NCI-H2107 (cell line): ENCODE measurements around the gene PIEZO2.

Experiments
- DNase-seq: peaks from one replicate; lab custom pipeline; 2025; lab: John Stamatoyannopoulos, UW

PIEZO2 gene

GRCh38 chr18:11064727-11065460 is 84.5 kb downstream of the PIEZO2 start:
- no peak for DNase-seq

- DNase-seq: no peak
These were observed 85.3 kb downstream of the PIEZO2 start for GRCh38 chr18:11064106-11064505.

- DNase-seq: no peak
These were observed 93.6 kb downstream of the PIEZO2 start for GRCh38 chr18:11055721-11056120.

DNA sequence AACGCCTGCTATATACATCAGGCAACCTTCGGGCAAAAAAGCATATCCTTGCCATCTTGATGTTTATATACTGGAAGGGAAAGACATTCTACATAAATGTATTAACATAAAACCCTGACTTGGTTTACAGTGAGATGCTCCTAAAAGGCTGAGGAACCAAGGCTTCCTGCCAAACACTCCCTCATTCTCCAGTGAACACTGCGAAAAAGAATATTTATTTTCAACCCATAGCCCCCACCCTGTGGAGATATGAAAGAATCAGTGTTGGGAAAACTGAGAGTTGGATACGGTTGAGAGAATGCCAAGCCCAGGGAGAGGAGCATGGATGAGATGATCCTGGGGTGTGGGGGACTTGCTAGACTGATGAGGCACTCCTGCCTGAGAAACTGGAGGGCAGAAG is 94.9 kb downstream of the PIEZO2 start:
- no peak for DNase-seq

DNA sequence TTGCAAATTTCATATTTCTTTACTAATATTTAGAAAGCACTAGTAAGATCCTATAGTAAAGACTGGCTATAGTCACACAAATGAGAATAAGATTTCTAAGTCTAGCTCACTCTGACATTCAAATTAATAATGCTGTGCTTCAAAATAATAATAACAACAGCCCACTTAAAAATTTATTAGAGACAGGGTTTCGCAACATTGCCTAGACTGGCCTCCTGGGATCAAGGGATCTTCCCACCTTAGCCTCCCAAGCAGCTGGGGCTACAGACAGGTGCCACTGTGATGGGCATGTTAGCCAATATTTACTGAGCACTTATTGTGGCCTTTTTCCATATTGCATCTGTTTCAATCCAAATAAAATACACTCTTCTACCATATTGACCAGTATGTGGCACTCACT is 96.1 kb downstream of the PIEZO2 start:
- DNase-seq: no peak

GRCh38 chr18:11052800-11053199 is 96.6 kb downstream of the PIEZO2 start:
- no peak for DNase-seq

DNA sequence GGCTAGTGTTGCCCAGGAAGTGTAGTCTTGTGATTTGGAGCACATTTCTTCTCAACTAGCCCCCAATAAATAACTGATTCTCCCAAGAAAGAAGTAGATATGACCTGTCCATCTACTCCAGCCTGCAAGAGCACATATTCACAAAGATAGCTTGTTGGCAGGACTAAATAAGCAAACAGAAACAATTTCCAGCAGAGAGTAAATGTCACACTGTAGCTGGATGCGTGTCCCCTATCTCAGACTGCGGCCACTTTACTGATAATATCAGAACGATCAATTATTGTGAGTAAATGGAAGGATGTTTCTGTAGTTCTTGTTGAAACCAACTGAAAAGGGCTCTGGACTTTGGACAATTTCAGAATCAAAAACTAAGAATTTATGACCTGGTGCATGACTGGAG is 97.9 kb downstream of the PIEZO2 start:
- no peak for DNase-seq

- no peak for DNase-seq
These were observed 98.4 kb downstream of the PIEZO2 start for GRCh38 chr18:11050966-11051365.

- DNase-seq: no peak
These were observed 101.6 kb downstream of the PIEZO2 start for GRCh38 chr18:11047817-11048216.

- DNase-seq: no peak
These were observed 102.2 kb downstream of the PIEZO2 start for GRCh38 chr18:11047156-11047555.

GRCh38 chr18:11046140-11046539 is 103.2 kb downstream of the PIEZO2 start:
- DNase-seq: no peak

GRCh38 chr18:11043694-11044093 is 105.7 kb downstream of the PIEZO2 start:
- DNase-seq: no peak

GRCh38 chr18:11042247-11042646 is 107.1 kb downstream of the PIEZO2 start:
- DNase-seq: no peak

DNA sequence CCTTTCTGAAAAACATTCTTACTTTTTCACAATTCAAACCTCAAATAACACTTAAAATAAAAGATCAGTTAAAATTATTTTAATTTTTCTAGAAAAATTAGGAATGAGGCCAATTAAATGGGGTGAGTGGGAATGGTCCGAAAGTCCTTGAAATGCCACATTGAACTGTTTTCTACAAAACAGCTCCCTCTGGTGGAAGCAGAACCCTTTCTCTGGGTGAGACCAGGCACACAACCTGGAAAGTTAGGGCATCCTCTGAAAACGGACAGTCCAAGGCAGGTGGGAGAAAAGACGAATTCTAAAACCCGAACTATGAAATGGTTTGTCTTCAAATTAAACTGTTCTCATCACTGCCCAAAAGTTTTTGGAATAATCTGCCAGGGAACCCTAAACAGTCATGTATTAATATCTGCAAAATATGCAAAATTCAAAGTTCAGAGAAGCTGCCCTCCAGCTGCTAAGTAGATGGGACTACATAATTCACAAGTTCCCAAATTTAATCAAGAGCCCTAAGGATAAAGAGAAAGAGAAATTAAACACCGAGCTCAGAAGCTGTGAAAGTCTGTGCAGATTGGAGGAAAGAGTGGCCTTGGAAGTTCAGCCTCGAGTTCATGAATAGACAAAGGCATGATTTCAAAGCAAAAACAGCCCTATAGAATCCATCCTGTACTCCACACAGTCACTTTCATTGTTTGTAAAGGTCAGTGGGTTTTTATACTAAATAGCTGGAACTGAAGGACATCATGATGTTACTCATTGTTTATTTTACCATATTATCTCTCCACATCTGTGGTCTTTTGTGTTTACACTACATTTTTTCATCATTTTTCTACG is 108.3 kb downstream of the PIEZO2 start:
- DNase-seq: no peak

- no peak for DNase-seq
These were observed 109.0 kb downstream of the PIEZO2 start for GRCh38 chr18:11040359-11040758.

- no peak for DNase-seq
These were observed 111.7 kb downstream of the PIEZO2 start for GRCh38 chr18:11037533-11038240.

GRCh38 chr18:11035814-11036495 is 113.4 kb downstream of the PIEZO2 start:
- no peak for DNase-seq

DNA sequence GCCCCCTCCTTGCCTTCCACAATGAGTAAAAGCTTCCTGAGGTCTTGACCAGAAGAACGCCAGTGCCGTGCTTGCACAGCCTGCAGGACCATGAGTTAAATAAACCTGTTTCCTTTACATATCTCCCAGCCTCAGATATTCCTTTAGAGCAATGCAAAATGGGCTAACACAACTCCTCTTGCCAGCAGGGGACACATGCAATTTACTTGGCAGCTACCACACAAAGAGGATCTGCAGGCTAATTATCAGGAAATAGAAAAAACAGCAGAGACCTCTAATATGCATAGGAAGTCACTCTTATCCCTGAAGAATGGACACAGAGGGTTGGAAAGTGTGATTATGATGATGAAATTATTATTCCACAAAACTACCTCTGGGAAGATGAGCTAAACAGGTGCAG is 114.0 kb downstream of the PIEZO2 start:
- DNase-seq: no peak

DNA sequence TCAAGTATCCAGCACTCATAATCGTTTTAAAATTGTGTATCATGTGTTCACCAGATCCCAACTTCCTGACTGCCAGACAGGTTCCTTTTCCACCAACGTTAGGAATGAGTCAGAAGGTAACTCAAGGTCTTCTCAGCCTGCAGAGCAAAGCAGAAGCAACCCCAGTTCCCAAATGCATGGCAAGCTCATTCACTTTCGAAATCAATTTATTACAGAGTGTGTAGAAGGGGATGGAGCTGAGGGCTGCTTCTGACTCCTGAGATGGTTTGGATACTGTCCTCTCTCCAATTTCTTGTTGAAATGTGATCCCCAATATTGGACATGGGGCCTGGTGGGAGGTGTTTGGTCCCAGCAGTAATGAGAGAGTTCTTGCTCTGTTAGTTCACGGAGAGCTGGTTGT is 114.5 kb downstream of the PIEZO2 start:
- no peak for DNase-seq

DNA sequence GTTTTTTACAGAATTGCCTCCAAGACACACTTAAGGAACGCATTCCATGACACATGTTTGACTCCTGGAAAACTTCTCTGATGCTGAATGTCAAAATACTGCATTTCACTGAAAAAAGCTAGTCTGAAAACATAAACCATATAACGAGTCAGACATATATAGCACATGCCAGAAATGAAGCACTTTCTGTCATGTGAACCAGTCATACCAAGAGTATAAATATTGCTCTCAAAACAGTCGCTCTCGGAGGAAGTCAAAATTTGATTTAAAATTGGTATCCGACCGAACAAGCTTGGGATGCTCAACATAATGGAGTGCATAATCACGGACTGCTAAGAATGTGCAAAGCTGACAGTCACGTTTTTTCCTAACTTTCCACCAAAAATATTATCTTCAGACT is 115.9 kb downstream of the PIEZO2 start:
- DNase-seq: no peak

GRCh38 chr18:11031966-11032365 is 117.4 kb downstream of the PIEZO2 start:
- no peak for DNase-seq

DNA sequence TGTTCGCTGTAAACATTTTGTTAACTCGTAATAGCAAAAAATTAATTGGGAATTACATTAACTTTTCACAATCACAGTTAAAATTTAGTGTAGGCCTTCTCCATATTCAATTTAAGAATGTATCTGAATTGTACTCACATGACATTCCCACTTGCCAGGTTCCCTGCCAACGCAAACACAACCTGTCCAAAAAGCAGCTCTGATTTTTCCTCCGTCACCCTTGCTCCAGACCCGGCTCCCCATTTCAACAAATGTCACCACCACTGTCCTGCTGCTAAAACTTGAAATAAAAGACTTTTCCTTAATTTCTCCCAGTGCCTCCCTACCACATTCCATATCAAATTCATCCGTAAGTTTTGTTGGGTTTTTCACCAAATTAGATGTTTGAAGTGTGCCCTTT is 120.3 kb downstream of the PIEZO2 start:
- no peak for DNase-seq
